ENCODE measurements around the gene MAP3K2. TPM values are rescaled to one million over a fixed set of nuclear protein-coding genes. Genes with fewer than 3 reads are reported as not detected.

MAP3K2 gene
- total and polyA plus RNA-seq, 2 of the 4 experiments (the other 2 are of a cell fraction): 6.2 to 30.8 TPM

DNA sequence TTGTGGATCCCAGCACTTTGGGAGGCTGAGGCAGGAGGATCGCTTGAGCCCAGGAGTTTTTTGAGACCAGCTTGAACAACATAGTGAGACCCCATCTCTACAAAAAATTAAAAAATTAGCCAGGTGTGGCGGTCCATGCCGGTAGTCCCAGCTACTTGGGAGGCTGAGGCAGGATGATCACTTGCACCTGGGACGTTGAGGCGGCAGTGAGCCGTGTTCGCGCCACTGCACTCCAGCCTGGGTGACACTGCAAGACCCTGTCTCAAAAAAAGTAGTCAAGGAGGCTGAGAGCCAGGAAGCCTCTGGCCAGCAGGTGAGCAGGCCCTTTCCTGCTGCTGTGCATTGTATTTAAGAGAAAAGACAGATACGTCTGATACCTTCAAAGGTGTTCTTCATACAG, 19.3 kb upstream of the MAP3K2 start:
- Histone ChIP-seq H3K27me3 (ENCODE audit: control insufficient read depth, insufficient read depth, low read length) (no peaks in the 10 kb centered on the region), H3K4me1 (ENCODE audit: control insufficient read depth, insufficient read depth, low read length) (peaks cover 11% of the 10 kb centered on the region), H4K91ac (ENCODE audit: insufficient read depth, low read depth, low read length) (peak overlapping the region; percentile 49; the same call in 1 of the 2 replicates), H4K20me1 (ENCODE audit: insufficient read depth, low read length) (no peaks in the 10 kb centered on the region), H3K79me1 (ENCODE audit: low read depth in 1 of 2, low read length in 2 of 2) (peaks cover 0 to 6% of the 10 kb centered on the region in 2 experiments; a peak in 1 of 4 replicates), H3K9me1 (ENCODE audit: insufficient read depth, low read length) (peaks cover 22% of the 10 kb centered on the region), H3K23ac (ENCODE audit: low read depth, low read length) (no peak overlapping the region), H3K27ac (ENCODE audit: insufficient read depth, low read length) (no peak overlapping the region), H4K8ac (ENCODE audit: low read depth in 2 of 2, low read length in 2 of 2) (no peak overlapping the region), H3K18ac (ENCODE audit: low read depth, low read length) (no peak overlapping the region), H3K4me2 (ENCODE audit: low read depth, low read length) (no peak overlapping the region), H2AK9ac (replicated peaks; ENCODE audit: low read depth, low read length, poor library complexity) (no peak overlapping the region), H3K4ac (ENCODE audit: low read depth, low read length) (peak overlapping the region; percentile 91), H4K5ac (ENCODE audit: low read depth, low read length) (no peak overlapping the region), H2BK5ac (ENCODE audit: low read depth, low read length, poor library complexity, severe bottlenecking) (no peak overlapping the region), H2BK120ac (ENCODE audit: low read depth, low read length) (peak overlapping the region; percentile 87), H2AK5ac (ENCODE audit: low read depth, low read length) (peak overlapping the region; percentile 25; the same call in 1 of the 2 replicates), H2BK20ac (ENCODE audit: low read depth, low read length) (peak overlapping the region; percentile 47), H2AFZ (replicated peaks; ENCODE audit: low read length, poor library complexity) (no peak overlapping the region), H3K36me3 (ENCODE audit: control insufficient read depth, insufficient read depth, low read length) (no peaks in the 10 kb centered on the region), H3K4me3 (ENCODE audit: insufficient read depth, low read depth, low read length) (no peak overlapping the region), H3K14ac (replicated peaks; ENCODE audit: low read depth, low read length) (0 out of 2 replicates have a peak overlapping the region, but pooled peaks have one; percentile 10), H3K56ac (ENCODE audit: extremely low read depth, insufficient read depth, low read length) (no peak overlapping the region), H3K9ac (ENCODE audit: low read depth, low read length) (no peak overlapping the region), H3K9me3 (ENCODE audit: control insufficient read depth, insufficient read depth, low read length) (no peaks in the 10 kb centered on the region), H2BK15ac (ENCODE audit: low read depth, low read length) (peak overlapping the region; percentile 91; the same call in 2 of the 3 replicates)
- no TSS peak for BruUV-seq (replicated peaks)
- ATAC-seq (ENCODE audit: low read depth) (no peak), DNase-seq (no peak)
- TF ChIP-seq POLR2A (IDR thresholded peaks at IDR 0.05; ENCODE audit: low read depth, low read length) (no peak), NFE2L2 (IDR thresholded peaks at IDR 0.05; ENCODE audit: low read depth, low read length) (no peak), RFX5 (IDR thresholded peaks at IDR 0.05; ENCODE audit: low read depth, low read length) (no peak), CEBPB (IDR thresholded peaks at IDR 0.05; ENCODE audit: low read depth, low read length) (no peak), MAZ (IDR thresholded peaks at IDR 0.05; ENCODE audit: borderline replicate concordance, low read depth, low read length) (no peak), SMC3 (IDR thresholded peaks at IDR 0.05; ENCODE audit: low read depth, low read length) (no peak), RCOR1 (IDR thresholded peaks at IDR 0.05; ENCODE audit: insufficient replicate concordance, low read length) (no peak), RAD21 (IDR thresholded peaks at IDR 0.05; ENCODE audit: low read length) (no peak)
- TF ChIP-seq, protein P1, sequence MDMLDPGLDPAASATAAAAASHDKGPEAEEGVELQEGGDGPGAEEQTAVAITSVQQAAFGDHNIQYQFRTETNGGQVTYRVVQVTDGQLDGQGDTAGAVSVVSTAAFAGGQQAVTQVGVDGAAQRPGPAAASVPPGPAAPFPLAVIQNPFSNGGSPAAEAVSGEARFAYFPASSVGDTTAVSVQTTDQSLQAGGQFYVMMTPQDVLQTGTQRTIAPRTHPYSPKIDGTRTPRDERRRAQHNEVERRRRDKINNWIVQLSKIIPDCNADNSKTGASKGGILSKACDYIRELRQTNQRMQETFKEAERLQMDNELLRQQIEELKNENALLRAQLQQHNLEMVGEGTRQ (IDR thresholded peaks at IDR 0.05; ENCODE audit: low read depth, low read length): no peak
- TF ChIP-seq, protein P2, sequence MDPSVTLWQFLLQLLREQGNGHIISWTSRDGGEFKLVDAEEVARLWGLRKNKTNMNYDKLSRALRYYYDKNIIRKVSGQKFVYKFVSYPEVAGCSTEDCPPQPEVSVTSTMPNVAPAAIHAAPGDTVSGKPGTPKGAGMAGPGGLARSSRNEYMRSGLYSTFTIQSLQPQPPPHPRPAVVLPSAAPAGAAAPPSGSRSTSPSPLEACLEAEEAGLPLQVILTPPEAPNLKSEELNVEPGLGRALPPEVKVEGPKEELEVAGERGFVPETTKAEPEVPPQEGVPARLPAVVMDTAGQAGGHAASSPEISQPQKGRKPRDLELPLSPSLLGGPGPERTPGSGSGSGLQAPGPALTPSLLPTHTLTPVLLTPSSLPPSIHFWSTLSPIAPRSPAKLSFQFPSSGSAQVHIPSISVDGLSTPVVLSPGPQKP (IDR thresholded peaks at IDR 0.05; ENCODE audit: borderline replicate concordance, low read depth, low read length): no peak
- ChIA-PET CTCF (no interaction called here), POLR2A (ENCODE audit: unreplicated experiment) (interaction anchor here (0.5 kb wide), 1 partner anchor 9 kb away, joined by 4 read pairs; no protein-coding TSS in a partner anchor)
- in situ Hi-C loops (cut with MboI; ENCODE audit: low sequenced_read_pairs) (no loop called here), intact Hi-C loops (cut with micrococcal nuclease) (no loop called here), dilution Hi-C loops (cut with HindIII; ENCODE audit: low sequenced_read_pairs, unreplicated experiment) (no loop called here)
- 98% methylated on average over 7 of the region's 9 CpGs; no CpG with 5 or more reads in 1 of the 2 experiments for WGBS, 2 experiments (ENCODE audit: extremely low coverage in 2 of 2, insufficient read length in 1 of 2)
